Duodenal mucosa (tissue), 2 donors: ENCODE measurements around the gene C1orf198.

Experiments
- H3K27ac ChIP-seq: one replicate; pipeline ENCODE4 v1.7.0; 2013; ENCODE audit warnings: low read depth, low read length
- H3K27me3 ChIP-seq, 2 donors: one replicate each; pipeline ENCODE4 v1.7.0; 2013; ENCODE audit warnings: low read length in 2 of 2, control low read depth in 1 of 2; ENCODE audit not compliant: insufficient read depth in 2 of 2, control insufficient read depth in 1 of 2
- H3K36me3 ChIP-seq, 2 donors: one replicate each; pipeline ENCODE4 v1.7.0; 2013; ENCODE audit warnings: low read length in 2 of 2, control low read depth in 1 of 2; ENCODE audit not compliant: insufficient read depth in 2 of 2, control insufficient read depth in 1 of 2
- H3K4me1 ChIP-seq, 2 donors: one replicate each; pipeline ENCODE4 v1.7.0; 2013; ENCODE audit warnings: low read length in 2 of 2, control low read depth in 1 of 2; ENCODE audit not compliant: insufficient read depth in 2 of 2, control insufficient read depth in 1 of 2
- H3K4me3 ChIP-seq, 2 donors: one replicate each; pipeline ENCODE4 v1.7.0; 2013; ENCODE audit warnings: low read length in 2 of 2, low read depth in 1 of 2
- H3K9ac ChIP-seq, 2 donors: one replicate each; pipeline ENCODE4 v1.7.0; 2013; ENCODE audit warnings: low read length in 2 of 2, low read depth in 1 of 2
- H3K9me3 ChIP-seq, 2 donors: one replicate each; pipeline ENCODE4 v1.7.0; 2013; ENCODE audit warnings: low read length in 2 of 2, control low read depth in 1 of 2; ENCODE audit not compliant: control insufficient read depth in 1 of 2

The C1orf198 gene

GRCh38 chr1:230824919-230825721 lies 43.2 kb downstream of the C1orf198 start:
- Histone ChIP-seq H3K27ac (peak overlapping the region; percentile 44), H3K27me3 (no peaks in the 10 kb centered on the region), H3K9me3 (no peaks in the 10 kb centered on the region), H3K4me3 (peak overlapping the region in 1 of 2 donors; percentile 12), H3K9ac (no peak overlapping the region), H3K36me3 (no peaks in the 10 kb centered on the region), H3K4me1 (peaks cover 29 to 42% of the 10 kb centered on the region in 2 donors)

- H3K4me3 ChIP-seq = no peak overlapping the region
- H3K9me3 ChIP-seq = no peaks in the 10 kb centered on the region
- peaks cover 29 to 42% of the 10 kb centered on the region in 2 donors for H3K4me1 ChIP-seq
- H3K27me3 ChIP-seq = no peaks in the 10 kb centered on the region
- no peaks in the 10 kb centered on the region for H3K36me3 ChIP-seq
- H3K27ac ChIP-seq = no peak overlapping the region
- no peak overlapping the region for H3K9ac ChIP-seq
Measured at GRCh38 chr1:230824551-230824918, 43.8 kb downstream of the C1orf198 start.

DNA sequence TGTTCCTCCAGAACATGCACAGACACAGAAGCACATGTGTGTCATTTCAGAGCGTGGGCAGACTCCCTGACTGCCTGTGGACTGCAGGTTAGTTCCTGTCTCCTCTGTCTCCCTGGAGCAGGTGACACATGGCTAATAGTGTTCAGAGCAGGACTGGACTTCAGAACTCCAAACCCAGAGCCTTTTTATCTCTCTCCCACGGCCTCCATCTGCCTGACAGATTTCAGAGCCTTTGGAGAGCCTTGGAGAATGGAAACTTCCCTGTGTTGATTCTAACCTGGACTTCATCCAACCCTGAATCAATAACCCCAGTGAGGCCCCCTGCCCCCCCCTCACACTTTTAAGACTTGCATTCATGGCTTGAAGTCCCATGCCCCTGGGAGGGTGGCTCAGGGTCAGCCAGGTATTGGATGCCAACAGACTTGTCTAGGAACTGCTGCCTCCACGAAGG lies 44.4 kb downstream of the C1orf198 start:
- H3K4me3 ChIP-seq = no peak overlapping the region
- H3K27me3 ChIP-seq = no peaks in the 10 kb centered on the region
- no peak overlapping the region for H3K9ac ChIP-seq
- H3K4me1 ChIP-seq = peaks cover 29 to 42% of the 10 kb centered on the region in 2 donors
- H3K27ac ChIP-seq = no peak overlapping the region
- no peaks in the 10 kb centered on the region for H3K9me3 ChIP-seq
- H3K36me3 ChIP-seq = no peaks in the 10 kb centered on the region

- H3K9me3 ChIP-seq = no peaks in the 10 kb centered on the region
- no peak overlapping the region for H3K27ac ChIP-seq
- peaks cover 29 to 42% of the 10 kb centered on the region in 2 donors for H3K4me1 ChIP-seq
- H3K9ac ChIP-seq = no peak overlapping the region
- no peaks in the 10 kb centered on the region for H3K36me3 ChIP-seq
- no peaks in the 10 kb centered on the region for H3K27me3 ChIP-seq
- no peak overlapping the region for H3K4me3 ChIP-seq
Measured at GRCh38 chr1:230823426-230823825, 44.9 kb downstream of the C1orf198 start.

DNA sequence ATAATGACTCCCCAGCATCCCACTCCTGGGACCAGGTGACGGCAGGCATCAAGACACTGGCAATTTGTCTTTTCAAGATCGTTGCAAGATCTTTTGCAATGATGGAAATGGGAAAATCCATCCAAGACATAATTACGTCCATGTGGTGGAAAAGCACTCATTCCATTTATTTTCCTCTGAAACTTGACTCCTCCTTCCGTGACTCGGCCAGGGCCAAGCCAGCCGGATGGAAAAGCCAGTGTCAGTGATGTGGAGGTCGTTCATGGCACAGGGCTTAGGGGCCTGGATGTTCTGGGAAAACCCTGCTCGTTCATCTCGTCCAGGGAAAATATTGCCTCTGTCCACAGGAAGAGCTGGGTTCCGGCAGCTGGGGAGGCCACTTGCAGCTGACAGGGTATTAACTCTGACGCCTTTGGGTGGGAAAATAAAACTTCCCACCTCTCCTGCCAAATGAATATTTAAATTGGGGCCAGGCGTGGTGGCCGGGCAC lies 46.2 kb downstream of the C1orf198 start:
- Histone ChIP-seq H3K27me3 (no peaks in the 10 kb centered on the region), H3K36me3 (no peaks in the 10 kb centered on the region), H3K9ac (no peak overlapping the region), H3K4me3 (no peak overlapping the region), H3K27ac (no peak overlapping the region), H3K4me1 (peaks cover 29 to 38% of the 10 kb centered on the region in 2 donors), H3K9me3 (no peaks in the 10 kb centered on the region)

DNA sequence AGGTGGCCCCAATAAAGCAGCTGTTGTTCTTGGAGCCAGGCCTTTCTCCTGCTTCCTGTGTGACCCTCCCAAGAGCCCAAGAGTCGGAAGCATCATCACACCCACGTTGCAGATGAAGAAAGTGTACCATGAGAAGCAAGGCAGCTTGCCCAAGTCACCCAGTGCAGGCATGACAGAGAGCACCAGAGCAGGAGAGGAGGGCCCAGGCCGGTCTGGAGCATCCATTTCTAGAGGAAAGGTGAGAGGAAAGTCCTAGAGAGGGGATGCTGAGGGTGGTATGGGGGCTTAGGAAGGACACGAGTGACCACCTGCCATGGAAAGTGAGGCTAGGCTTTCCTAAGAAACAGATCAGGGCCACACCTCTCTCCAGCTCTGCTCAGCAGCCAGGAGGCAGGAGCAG lies 47.0 kb downstream of the C1orf198 start:
- Histone ChIP-seq H3K4me1 (peaks cover 28 to 32% of the 10 kb centered on the region in 2 donors), H3K4me3 (no peak overlapping the region), H3K27me3 (no peaks in the 10 kb centered on the region), H3K36me3 (no peaks in the 10 kb centered on the region), H3K9me3 (no peaks in the 10 kb centered on the region), H3K27ac (no peak overlapping the region), H3K9ac (no peak overlapping the region)

DNA sequence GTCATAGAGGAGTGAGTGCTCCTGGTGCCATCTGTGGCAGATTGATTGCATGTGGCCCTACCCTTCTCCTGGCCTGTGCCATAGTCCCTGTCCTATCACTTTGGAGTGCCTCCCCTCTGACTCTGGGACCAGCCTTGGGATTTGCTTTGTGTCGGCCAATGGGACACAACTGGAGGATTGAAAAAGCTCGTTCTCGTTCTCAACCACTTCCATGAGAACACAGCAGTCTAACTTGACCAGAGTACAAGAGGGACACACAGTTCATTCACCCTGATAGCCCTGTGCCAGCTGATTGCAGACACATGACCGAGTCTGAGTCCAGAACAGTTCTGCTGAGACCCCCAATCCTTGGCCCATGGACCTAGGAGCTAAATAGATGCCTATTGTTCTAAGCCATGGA lies 47.8 kb downstream of the C1orf198 start:
- Histone ChIP-seq H3K4me3 (no peak overlapping the region), H3K9ac (no peak overlapping the region), H3K27me3 (no peaks in the 10 kb centered on the region), H3K36me3 (no peaks in the 10 kb centered on the region), H3K4me1 (peaks cover 20 to 24% of the 10 kb centered on the region in 2 donors), H3K9me3 (no peaks in the 10 kb centered on the region), H3K27ac (no peak overlapping the region)

DNA sequence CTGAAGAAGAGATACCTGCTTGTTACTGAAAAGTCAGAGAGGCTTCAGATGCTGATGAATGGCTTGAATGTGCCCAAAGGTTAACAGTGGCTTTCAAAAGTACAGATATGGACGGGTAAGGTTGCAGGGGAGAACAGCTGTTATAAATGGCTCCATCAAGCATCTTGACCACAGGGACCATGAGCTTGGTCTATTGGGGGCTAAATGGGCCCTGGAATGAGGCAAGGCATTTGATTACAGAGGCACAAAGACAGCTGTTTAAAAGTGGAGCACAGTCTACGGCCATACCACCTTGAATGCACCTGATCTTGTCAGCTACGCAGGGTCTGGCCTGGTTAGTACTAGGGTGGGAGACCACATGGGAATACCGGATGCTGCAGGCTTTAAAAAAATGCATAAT lies 48.3 kb downstream of the C1orf198 start:
- H3K4me1 ChIP-seq = peaks cover 14 to 18% of the 10 kb centered on the region in 2 donors
- H3K27ac ChIP-seq = no peak overlapping the region

DNA sequence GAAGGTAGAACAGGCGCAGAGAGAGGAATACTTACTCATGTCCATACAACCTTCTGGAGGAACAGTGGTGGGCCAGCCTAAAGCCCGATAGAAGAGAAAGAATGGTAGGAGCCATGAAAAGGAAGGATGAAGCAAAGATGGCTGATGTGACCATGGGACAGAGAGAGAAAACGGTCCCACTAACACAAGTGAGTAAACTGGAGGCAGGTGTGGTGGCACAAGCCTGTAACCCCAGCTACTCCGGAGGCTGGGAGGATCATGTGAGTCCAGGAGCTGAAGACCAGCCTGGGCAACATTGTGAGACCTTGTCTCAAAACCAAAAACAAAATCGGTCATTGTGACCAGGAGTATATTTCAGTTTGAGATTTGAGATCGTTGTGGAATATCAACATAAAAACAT lies 49.4 kb downstream of the C1orf198 start:
- no peaks in the 10 kb centered on the region for H3K27me3 ChIP-seq
- no peak overlapping the region for H3K27ac ChIP-seq
- no peaks in the 10 kb centered on the region for H3K36me3 ChIP-seq
- H3K4me1 ChIP-seq = peaks cover 5 to 8% of the 10 kb centered on the region in 2 donors
- no peak overlapping the region for H3K9ac ChIP-seq
- no peaks in the 10 kb centered on the region for H3K9me3 ChIP-seq
- no peak overlapping the region for H3K4me3 ChIP-seq

More for the DNA sequence above, 48.3 kb downstream of the C1orf198 start:
- Histone ChIP-seq H3K9me3 (no peaks in the 10 kb centered on the region), H3K4me3 (no peak overlapping the region), H3K27me3 (no peaks in the 10 kb centered on the region), H3K9ac (no peak overlapping the region), H3K36me3 (no peaks in the 10 kb centered on the region)

DNA sequence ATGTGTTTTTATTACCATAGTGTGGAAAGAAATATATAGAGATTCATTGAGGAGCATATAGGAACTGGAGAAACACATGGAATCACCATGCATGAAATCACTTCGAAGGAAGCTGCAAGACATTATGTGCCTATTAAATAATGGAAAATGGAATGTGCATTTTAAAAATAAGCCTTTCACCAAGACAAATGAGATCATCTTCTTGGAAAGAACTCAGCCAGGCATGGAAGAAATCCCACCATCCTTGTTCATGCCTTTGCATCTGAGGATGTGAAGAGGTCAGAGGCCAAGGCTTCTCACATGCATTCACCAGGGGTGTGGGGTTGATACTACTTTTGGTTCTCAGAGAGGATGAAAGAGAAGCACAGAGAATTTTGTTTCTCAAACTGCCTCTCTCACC lies 50.0 kb downstream of the C1orf198 start:
- no peak overlapping the region for H3K27ac ChIP-seq
- no peaks in the 10 kb centered on the region for H3K27me3 ChIP-seq
- no peaks in the 10 kb centered on the region for H3K36me3 ChIP-seq
- no peak overlapping the region for H3K4me3 ChIP-seq
- H3K9me3 ChIP-seq = no peaks in the 10 kb centered on the region
- peaks cover 0 to 2% of the 10 kb centered on the region in 2 donors for H3K4me1 ChIP-seq
- H3K9ac ChIP-seq = no peak overlapping the region
